Measurements from ENCODE around the gene ZBTB3. TPM values are rescaled to one million over a fixed set of nuclear protein-coding genes. Genes with fewer than 3 reads are reported as not detected.
A peak's percentile ranks its signal among the peaks of the same experiment; 100 is the strongest.

The ZBTB3 gene
- total RNA-seq, 1 experiment from 2014 or later, result 12.0 TPM

- ChIA-PET POLR2A (ENCODE audit: low non-redundant PET) (interaction anchor here (0.6 kb wide), 1 partner anchor 48 kb away, joined by 3 read pairs; no protein-coding TSS in a partner anchor), CTCF (no interaction called here)
- Histone ChIP-seq H3K4me1 (ENCODE audit: insufficient read depth, low read length, poor library complexity, severe bottlenecking) (no peaks in the 10 kb centered on the region), H3K9me3 (ENCODE audit: low read depth, low read length, poor library complexity, severe bottlenecking) (no peaks in the 10 kb centered on the region), H3K4me3 (ENCODE audit: low read depth, low read length, poor library complexity, severe bottlenecking) (no peak overlapping the region), H3K27ac (ENCODE audit: low read depth, low read length, poor library complexity, severe bottlenecking) (no peak overlapping the region), H3K36me3 (ENCODE audit: insufficient read depth, low read length, poor library complexity, severe bottlenecking) (peaks cover 63% of the 10 kb centered on the region), H3K27me3 (replicated peaks; ENCODE audit: insufficient read depth, low read depth, low read length, poor library complexity) (no peaks in the 10 kb centered on the region)
- intact Hi-C loops (cut with micrococcal nuclease; ENCODE audit: unreplicated experiment), result no loop called here
- BruUV-seq (replicated peaks), result no TSS peak
- DNase-seq (ENCODE audit: low spot score), result no peak
- TF ChIP-seq EZH2 (IDR thresholded peaks at IDR 0.05; ENCODE audit: borderline replicate concordance, low read depth, low read length, poor library complexity, severe bottlenecking), result no peak
Observed at GRCh38 chr11:62778441-62778840, 24.5 kb upstream of the ZBTB3 start.

DNA sequence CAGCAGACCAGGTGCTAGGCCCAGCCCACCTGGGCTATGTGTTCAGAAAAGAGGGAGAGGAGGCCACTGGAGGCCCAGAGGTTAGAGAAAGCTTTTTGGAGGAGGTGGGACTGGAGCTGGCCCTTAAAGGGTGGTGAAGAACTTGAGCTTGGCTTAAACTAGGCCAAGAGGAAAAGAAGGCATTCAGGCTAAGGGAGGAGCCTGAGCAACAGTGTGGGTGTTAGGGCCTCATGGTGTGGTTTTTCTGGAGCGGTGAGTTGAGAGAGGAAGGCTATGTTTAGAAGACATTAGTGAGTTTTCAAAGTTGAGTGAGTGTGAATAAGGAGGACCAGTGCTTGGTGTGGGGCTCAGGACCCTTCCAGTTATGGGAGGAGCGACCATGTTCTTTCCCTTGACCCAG, 23.4 kb upstream of the ZBTB3 start:
- Histone ChIP-seq H3K27me3 (replicated peaks; ENCODE audit: insufficient read depth, low read depth, low read length, poor library complexity) (no peaks in the 10 kb centered on the region), H3K9me3 (ENCODE audit: low read depth, low read length, poor library complexity, severe bottlenecking) (no peaks in the 10 kb centered on the region), H3K4me1 (ENCODE audit: insufficient read depth, low read length, poor library complexity, severe bottlenecking) (peaks cover under 1% of the 10 kb centered on the region), H3K4me3 (ENCODE audit: low read depth, low read length, poor library complexity, severe bottlenecking) (no peak overlapping the region), H3K36me3 (ENCODE audit: insufficient read depth, low read length, poor library complexity, severe bottlenecking) (peaks cover 53% of the 10 kb centered on the region), H3K27ac (ENCODE audit: low read depth, low read length, poor library complexity, severe bottlenecking) (peak overlapping the region; percentile 16)
- no TSS peak for BruUV-seq (replicated peaks)
- intact Hi-C loops (cut with micrococcal nuclease; ENCODE audit: unreplicated experiment), result no loop called here
- ChIA-PET CTCF (no interaction called here), POLR2A (ENCODE audit: low non-redundant PET) (interaction anchor here (0.5 kb wide), 1 partner anchor 124 kb away, joined by 9 read pairs; no protein-coding TSS in a partner anchor)
- DNase-seq (ENCODE audit: low spot score), result no peak
- TF ChIP-seq, protein P1, sequence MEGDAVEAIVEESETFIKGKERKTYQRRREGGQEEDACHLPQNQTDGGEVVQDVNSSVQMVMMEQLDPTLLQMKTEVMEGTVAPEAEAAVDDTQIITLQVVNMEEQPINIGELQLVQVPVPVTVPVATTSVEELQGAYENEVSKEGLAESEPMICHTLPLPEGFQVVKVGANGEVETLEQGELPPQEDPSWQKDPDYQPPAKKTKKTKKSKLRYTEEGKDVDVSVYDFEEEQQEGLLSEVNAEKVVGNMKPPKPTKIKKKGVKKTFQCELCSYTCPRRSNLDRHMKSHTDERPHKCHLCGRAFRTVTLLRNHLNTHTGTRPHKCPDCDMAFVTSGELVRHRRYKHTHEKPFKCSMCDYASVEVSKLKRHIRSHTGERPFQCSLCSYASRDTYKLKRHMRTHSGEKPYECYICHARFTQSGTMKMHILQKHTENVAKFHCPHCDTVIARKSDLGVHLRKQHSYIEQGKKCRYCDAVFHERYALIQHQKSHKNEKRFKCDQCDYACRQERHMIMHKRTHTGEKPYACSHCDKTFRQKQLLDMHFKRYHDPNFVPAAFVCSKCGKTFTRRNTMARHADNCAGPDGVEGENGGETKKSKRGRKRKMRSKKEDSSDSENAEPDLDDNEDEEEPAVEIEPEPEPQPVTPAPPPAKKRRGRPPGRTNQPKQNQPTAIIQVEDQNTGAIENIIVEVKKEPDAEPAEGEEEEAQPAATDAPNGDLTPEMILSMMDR (conservative IDR thresholded peaks at IDR 0.05; ENCODE audit: low read depth, low read length), result no peak
- no peak for TF ChIP-seq EZH2 (IDR thresholded peaks at IDR 0.05; ENCODE audit: borderline replicate concordance, low read depth, low read length, poor library complexity, severe bottlenecking)

DNA sequence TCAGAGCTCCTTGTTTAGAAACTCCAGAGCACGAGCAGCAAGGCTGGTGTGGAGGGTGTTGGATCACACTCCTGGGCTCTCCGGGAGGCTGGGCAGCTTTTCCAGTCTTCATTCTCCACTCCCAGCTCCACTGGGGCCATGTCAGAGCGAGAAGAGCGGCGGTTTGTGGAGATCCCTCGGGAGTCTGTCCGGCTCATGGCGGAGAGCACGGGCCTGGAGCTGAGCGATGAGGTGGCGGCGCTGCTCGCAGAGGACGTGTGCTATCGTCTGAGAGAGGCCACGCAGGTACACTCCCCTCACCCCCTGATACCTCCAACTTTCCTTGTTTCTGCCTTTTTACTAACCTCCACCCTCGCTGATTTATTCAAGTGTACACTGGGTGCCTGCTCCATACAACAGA, 21.7 kb upstream of the ZBTB3 start:
- H3K4me1 ChIP-seq (ENCODE audit: insufficient read depth, low read length, poor library complexity, severe bottlenecking), result peaks cover 9% of the 10 kb centered on the region
- ChIA-PET CTCF (no interaction called here), POLR2A (ENCODE audit: low non-redundant PET) (interaction anchor here (0.6 kb wide), 1 partner anchor 41 kb away, joined by 3 read pairs; no protein-coding TSS in a partner anchor)
- H3K9me3 ChIP-seq (ENCODE audit: low read depth, low read length, poor library complexity, severe bottlenecking), result no peaks in the 10 kb centered on the region
- H3K36me3 ChIP-seq (ENCODE audit: insufficient read depth, low read length, poor library complexity, severe bottlenecking), result peaks cover 44% of the 10 kb centered on the region
- intact Hi-C loops (cut with micrococcal nuclease; ENCODE audit: unreplicated experiment), result no loop called here
- no peak for DNase-seq (ENCODE audit: low spot score)
- no TSS peak for BruUV-seq (replicated peaks)
- H3K27me3 ChIP-seq (replicated peaks; ENCODE audit: insufficient read depth, low read depth, low read length, poor library complexity), result no peaks in the 10 kb centered on the region
- no peak for TF ChIP-seq EZH2 (IDR thresholded peaks at IDR 0.05; ENCODE audit: borderline replicate concordance, low read depth, low read length, poor library complexity, severe bottlenecking)
- TF ChIP-seq, protein P1 (conservative IDR thresholded peaks at IDR 0.05; ENCODE audit: low read depth, low read length), result no peak
- H3K27ac ChIP-seq (ENCODE audit: low read depth, low read length, poor library complexity, severe bottlenecking), result no peak overlapping the region
- no peak overlapping the region for H3K4me3 ChIP-seq (ENCODE audit: low read depth, low read length, poor library complexity, severe bottlenecking)

- H3K9me3 ChIP-seq (ENCODE audit: low read depth, low read length, poor library complexity, severe bottlenecking), result no peaks in the 10 kb centered on the region
- peaks cover 21% of the 10 kb centered on the region for H3K4me1 ChIP-seq (ENCODE audit: insufficient read depth, low read length, poor library complexity, severe bottlenecking)
- ChIA-PET POLR2A (ENCODE audit: low non-redundant PET) (no interaction called here), CTCF (interaction anchor here (0.7 kb wide), 1 partner anchor 69 kb away, joined by 7 read pairs; no protein-coding TSS in a partner anchor)
- no TSS peak for BruUV-seq (replicated peaks)
- H3K4me3 ChIP-seq (ENCODE audit: low read depth, low read length, poor library complexity, severe bottlenecking), result no peak overlapping the region
- peaks cover 36% of the 10 kb centered on the region for H3K36me3 ChIP-seq (ENCODE audit: insufficient read depth, low read length, poor library complexity, severe bottlenecking)
- no peak overlapping the region for H3K27ac ChIP-seq (ENCODE audit: low read depth, low read length, poor library complexity, severe bottlenecking)
- TF ChIP-seq EZH2 (IDR thresholded peaks at IDR 0.05; ENCODE audit: borderline replicate concordance, low read depth, low read length, poor library complexity, severe bottlenecking), result no peak
- TF ChIP-seq, protein P1 (conservative IDR thresholded peaks at IDR 0.05; ENCODE audit: low read depth, low read length), result no peak
- H3K27me3 ChIP-seq (replicated peaks; ENCODE audit: insufficient read depth, low read depth, low read length, poor library complexity), result no peaks in the 10 kb centered on the region
- intact Hi-C loops (cut with micrococcal nuclease; ENCODE audit: unreplicated experiment), result loop anchor here (5.0 kb wide), 1 partner anchor 47 kb away; the partner anchor contains the start of genes HNRNPUL2 and TTC9C
- no peak for DNase-seq (ENCODE audit: low spot score)
Observed at GRCh38 chr11:62774407-62774806, 20.4 kb upstream of the ZBTB3 start.

All from A673 (cell line).